ENCODE data around the gene GDPD3. TPM values are rescaled to one million over a fixed set of nuclear protein-coding genes. Genes with fewer than 3 reads are reported as not detected.

GDPD3 gene
- total RNA-seq, 1 donor from 2014 or later, result 1.8 TPM

DNA sequence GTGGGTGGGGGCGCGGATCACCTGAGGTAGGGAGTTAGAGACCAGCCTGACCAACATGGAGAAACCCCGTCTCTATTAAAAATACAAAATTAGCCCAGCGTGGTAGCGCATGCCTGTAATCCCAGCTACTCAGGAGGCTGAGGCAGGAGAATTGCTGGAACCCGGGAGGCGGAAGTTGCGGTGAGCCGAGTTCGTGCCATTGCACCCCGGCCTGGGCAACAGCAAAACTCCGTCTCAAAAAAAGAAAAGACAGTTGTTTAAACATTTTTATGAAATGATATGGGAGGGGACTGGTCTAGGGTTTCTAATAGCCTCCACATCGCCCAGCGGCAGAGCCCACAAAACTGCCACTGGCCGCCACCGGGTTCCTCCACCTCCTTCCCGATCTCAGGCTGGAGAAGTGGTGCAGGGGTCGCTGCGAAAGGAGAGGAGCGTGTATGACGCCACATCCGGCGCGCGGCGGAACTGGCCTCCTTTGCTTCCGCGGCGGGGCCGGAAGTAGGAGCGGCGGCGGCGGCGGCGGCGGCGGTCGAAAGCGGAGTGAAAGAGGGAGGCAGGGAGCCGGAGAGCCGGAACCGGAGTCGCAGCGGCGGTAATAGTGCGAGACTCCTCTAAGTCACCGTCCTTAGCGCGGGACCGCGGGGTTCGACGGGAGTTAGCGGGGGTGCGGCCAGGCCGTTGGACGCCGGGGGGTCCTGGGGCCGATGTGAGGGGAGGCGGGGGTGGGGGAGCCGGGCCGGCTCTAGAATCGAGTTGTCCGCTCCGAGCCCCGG is 37.6 kb downstream of the GDPD3 start, which contains the start of gene PPP4C:
PPP4C (plus strand) TSS at position 492 of the 773 bp plus-strand sequence. CDS start 384 bp downstream, outside the sequence.
- H3K27me3 Mint-ChIP-seq (ENCODE audit: low read depth, unreplicated experiment), result no peaks in the 10 kb centered on the region
- peaks cover 64% of the 10 kb centered on the region for H3K79me2 ChIP-seq (ENCODE audit: insufficient read depth, low read length)
- peaks cover 32% of the 10 kb centered on the region for H3K4me1 Mint-ChIP-seq (ENCODE audit: low read depth, unreplicated experiment)
- H3K36me3 ChIP-seq (ENCODE audit: insufficient read depth, low read length), result peaks cover 29% of the 10 kb centered on the region
- H3K4me2 ChIP-seq (ENCODE audit: low read length), result peak within 1 kb of the TSS; percentile 96
- peaks cover 26% of the 10 kb centered on the region for H3K4me1 ChIP-seq (ENCODE audit: insufficient read depth, low read length)
- H4K20me1 ChIP-seq (ENCODE audit: insufficient read depth, low read length), result peaks cover 59% of the 10 kb centered on the region
- peak within 1 kb of the TSS; percentile 61 for H2AFZ ChIP-seq (ENCODE audit: low read depth, low read length)
- H3K27ac ChIP-seq (ENCODE audit: low read depth, low read length), result peak within 1 kb of the TSS; percentile 81
- H3K9me3 ChIP-seq (ENCODE audit: insufficient read depth, low read depth, low read length), result no peaks in the 10 kb centered on the region
- H3K9me3 Mint-ChIP-seq (ENCODE audit: unreplicated experiment), result no peaks in the 10 kb centered on the region
- peak within 1 kb of the TSS; percentile 96 for H3K4me3 Mint-ChIP-seq (ENCODE audit: unreplicated experiment)
- DNase-seq (ENCODE audit: low read depth), result peak; percentile 79
- no peak for FAIRE-seq
- H3K4me3 ChIP-seq (ENCODE audit: insufficient read depth, low read depth, low read length), result peak within 1 kb of the TSS; percentile 97
- H3K9ac ChIP-seq (ENCODE audit: low read length), result peak within 1 kb of the TSS; percentile 96
- H3K27ac Mint-ChIP-seq (ENCODE audit: unreplicated experiment), result peak within 1 kb of the TSS; percentile 97
- TF ChIP-seq, protein P1, sequence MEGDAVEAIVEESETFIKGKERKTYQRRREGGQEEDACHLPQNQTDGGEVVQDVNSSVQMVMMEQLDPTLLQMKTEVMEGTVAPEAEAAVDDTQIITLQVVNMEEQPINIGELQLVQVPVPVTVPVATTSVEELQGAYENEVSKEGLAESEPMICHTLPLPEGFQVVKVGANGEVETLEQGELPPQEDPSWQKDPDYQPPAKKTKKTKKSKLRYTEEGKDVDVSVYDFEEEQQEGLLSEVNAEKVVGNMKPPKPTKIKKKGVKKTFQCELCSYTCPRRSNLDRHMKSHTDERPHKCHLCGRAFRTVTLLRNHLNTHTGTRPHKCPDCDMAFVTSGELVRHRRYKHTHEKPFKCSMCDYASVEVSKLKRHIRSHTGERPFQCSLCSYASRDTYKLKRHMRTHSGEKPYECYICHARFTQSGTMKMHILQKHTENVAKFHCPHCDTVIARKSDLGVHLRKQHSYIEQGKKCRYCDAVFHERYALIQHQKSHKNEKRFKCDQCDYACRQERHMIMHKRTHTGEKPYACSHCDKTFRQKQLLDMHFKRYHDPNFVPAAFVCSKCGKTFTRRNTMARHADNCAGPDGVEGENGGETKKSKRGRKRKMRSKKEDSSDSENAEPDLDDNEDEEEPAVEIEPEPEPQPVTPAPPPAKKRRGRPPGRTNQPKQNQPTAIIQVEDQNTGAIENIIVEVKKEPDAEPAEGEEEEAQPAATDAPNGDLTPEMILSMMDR (IDR thresholded peaks at IDR 0.05; ENCODE audit: insufficient read depth, low read depth, low read length), result no peak
- TF ChIP-seq EZH2 (IDR thresholded peaks at IDR 0.05; ENCODE audit: insufficient read depth, low read length), result no peak
- no peaks in the 10 kb centered on the region for H3K27me3 ChIP-seq (ENCODE audit: insufficient read depth, low read length)
- H3K36me3 Mint-ChIP-seq (ENCODE audit: low read depth, unreplicated experiment), result peaks cover 19% of the 10 kb centered on the region

DNA sequence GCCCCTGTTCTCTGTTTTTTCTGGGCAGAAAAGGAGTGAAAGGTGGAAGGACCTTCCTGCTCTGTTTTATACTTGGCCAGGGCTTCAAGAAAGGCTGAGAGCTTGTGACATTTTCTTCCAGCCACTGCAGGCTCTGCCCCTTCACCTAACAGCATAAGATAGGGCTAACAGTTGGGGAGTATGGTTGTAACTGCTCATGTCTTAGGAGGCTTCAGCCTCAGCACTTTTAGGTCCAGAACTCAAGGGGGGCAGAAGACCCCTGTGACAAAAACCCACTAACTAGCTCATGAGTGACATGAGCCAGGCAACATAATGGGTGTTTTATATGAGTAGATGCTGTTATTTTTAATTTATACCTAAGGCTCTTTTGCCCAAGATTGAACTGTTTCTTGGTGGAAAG is 42.8 kb downstream of the GDPD3 start:
- FAIRE-seq, result no peak
- peak overlapping the region; percentile 98 for H3K4me3 Mint-ChIP-seq (ENCODE audit: unreplicated experiment)
- no peaks in the 10 kb centered on the region for H3K27me3 ChIP-seq (ENCODE audit: insufficient read depth, low read length)

More for the DNA sequence above, 42.8 kb downstream of the GDPD3 start:
- peak overlapping the region; percentile 78 for H3K4me2 ChIP-seq (ENCODE audit: low read length)
- no peak overlapping the region for H3K27ac Mint-ChIP-seq (ENCODE audit: unreplicated experiment)
- peaks cover 42% of the 10 kb centered on the region for H3K4me1 ChIP-seq (ENCODE audit: insufficient read depth, low read length)
- H3K9me3 ChIP-seq (ENCODE audit: insufficient read depth, low read depth, low read length), result no peaks in the 10 kb centered on the region
- TF ChIP-seq EZH2 (IDR thresholded peaks at IDR 0.05; ENCODE audit: insufficient read depth, low read length), result no peak
- TF ChIP-seq, protein P1 (IDR thresholded peaks at IDR 0.05; ENCODE audit: insufficient read depth, low read depth, low read length), result no peak
- H2AFZ ChIP-seq (ENCODE audit: low read depth, low read length), result no peak overlapping the region
- H3K4me1 Mint-ChIP-seq (ENCODE audit: low read depth, unreplicated experiment), result peaks cover 40% of the 10 kb centered on the region
- peak overlapping the region; percentile 41 for H3K9ac ChIP-seq (ENCODE audit: low read length)
- no peaks in the 10 kb centered on the region for H3K27me3 Mint-ChIP-seq (ENCODE audit: low read depth, unreplicated experiment)
- no peaks in the 10 kb centered on the region for H3K9me3 Mint-ChIP-seq (ENCODE audit: unreplicated experiment)
- H3K4me3 ChIP-seq (ENCODE audit: insufficient read depth, low read depth, low read length), result no peak overlapping the region
- no peak for DNase-seq (ENCODE audit: low read depth)
- H4K20me1 ChIP-seq (ENCODE audit: insufficient read depth, low read length), result peaks cover 63% of the 10 kb centered on the region
- H3K36me3 Mint-ChIP-seq (ENCODE audit: low read depth, unreplicated experiment), result peaks cover 40% of the 10 kb centered on the region
- H3K27ac ChIP-seq (ENCODE audit: low read depth, low read length), result peak overlapping the region; percentile 18
- peaks cover 39% of the 10 kb centered on the region for H3K36me3 ChIP-seq (ENCODE audit: insufficient read depth, low read length)
- H3K79me2 ChIP-seq (ENCODE audit: insufficient read depth, low read length), result peaks cover 64% of the 10 kb centered on the region
